ENCODE results near the gene MIGA2.

MIGA2 gene

GRCh38 chr9:129053020-129053419, 16.6 kb downstream of the MIGA2 start:
- DNase-seq (ENCODE audit: low read depth) = no peak
- no peak overlapping the region for H3K4me3 ChIP-seq (ENCODE audit: control insufficient read depth, low read depth, low read length)
- no peak for TF ChIP-seq CTCF (IDR thresholded peaks at IDR 0.05; ENCODE audit: control insufficient read depth, insufficient read depth, low read depth, low read length, missing control alignments)

GRCh38 chr9:129054163-129054851, 17.9 kb downstream of the MIGA2 start:
- TF ChIP-seq CTCF (IDR thresholded peaks at IDR 0.05; ENCODE audit: control insufficient read depth, insufficient read depth, low read depth, low read length, missing control alignments) = no peak
- DNase-seq (ENCODE audit: low read depth) = no peak
- H3K4me3 ChIP-seq (ENCODE audit: control insufficient read depth, low read depth, low read length) = no peak overlapping the region

- no peak for DNase-seq (ENCODE audit: low read depth)
- TF ChIP-seq CTCF (IDR thresholded peaks at IDR 0.05; ENCODE audit: control insufficient read depth, insufficient read depth, low read depth, low read length, missing control alignments) = no peak
- no peak overlapping the region for H3K4me3 ChIP-seq (ENCODE audit: control insufficient read depth, low read depth, low read length)
Measured at GRCh38 chr9:129058965-129059795, 22.8 kb downstream of the MIGA2 start.

- DNase-seq (ENCODE audit: low read depth) = no peak
- H3K4me3 ChIP-seq (ENCODE audit: control insufficient read depth, low read depth, low read length) = no peak overlapping the region
- TF ChIP-seq CTCF (IDR thresholded peaks at IDR 0.05; ENCODE audit: control insufficient read depth, insufficient read depth, low read depth, low read length, missing control alignments) = no peak
Measured at GRCh38 chr9:129059796-129060785, 23.7 kb downstream of the MIGA2 start.

GRCh38 chr9:129060991-129061390, 24.6 kb downstream of the MIGA2 start:
- no peak overlapping the region for H3K4me3 ChIP-seq (ENCODE audit: control insufficient read depth, low read depth, low read length)
- TF ChIP-seq CTCF (IDR thresholded peaks at IDR 0.05; ENCODE audit: control insufficient read depth, insufficient read depth, low read depth, low read length, missing control alignments) = no peak
- no peak for DNase-seq (ENCODE audit: low read depth)

GRCh38 chr9:129063061-129063460, 26.6 kb downstream of the MIGA2 start:
- no peak overlapping the region for H3K4me3 ChIP-seq (ENCODE audit: control insufficient read depth, low read depth, low read length)
- no peak for TF ChIP-seq CTCF (IDR thresholded peaks at IDR 0.05; ENCODE audit: control insufficient read depth, insufficient read depth, low read depth, low read length, missing control alignments)
- no peak for DNase-seq (ENCODE audit: low read depth)
